HFFc6 (cell line): Measurements from ENCODE around the gene RMND5A. TPM values are rescaled to one million over a fixed set of nuclear protein-coding genes. Genes with fewer than 3 reads are reported as not detected.

Source experiments
- DNase-seq: peaks from one replicate; pipeline ENCODE4 v3.0.0-alpha.2; 2018
- H3K27ac Mint-ChIP-seq: 2 replicates; pipeline ENCODE4 v1.8.0; 2020; ENCODE audit warnings: mild to moderate bottlenecking, mixed read lengths
- H3K27me3 Mint-ChIP-seq: 2 replicates; pipeline ENCODE4 v1.8.0; 2021; ENCODE audit warnings: mild to moderate bottlenecking, moderate library complexity, mixed read lengths; ENCODE audit not compliant: insufficient read depth
- H3K36me3 Mint-ChIP-seq: 2 replicates; pipeline ENCODE4 v1.8.0; 2021; ENCODE audit warnings: low read depth, mixed read lengths
- H3K4me1 Mint-ChIP-seq: 2 replicates; pipeline ENCODE4 v1.8.0; 2020; ENCODE audit warnings: low read depth, mixed read lengths
- H3K4me3 Mint-ChIP-seq: 2 replicates; pipeline ENCODE4 v1.8.0; 2020; ENCODE audit warnings: mild to moderate bottlenecking, moderate library complexity, mixed read lengths
- H3K9me3 Mint-ChIP-seq: 2 replicates; pipeline ENCODE4 v1.8.0; 2020; ENCODE audit warnings: mild to moderate bottlenecking, mixed read lengths
- CTCF ChIP-seq: fragments of 200-600 bp; sonication (generic); IDR thresholded peaks from 2 replicates; pipeline ENCODE4 v1.5.0; 2021; ENCODE audit warnings: antibody characterized with exemption, mild to moderate bottlenecking
- total RNA-seq, 6 experiments: library from RNA; stranded (reverse); fragmentation: NEBNext Ultra II Directional; extraction: Animal tissue kit (Norgen Biotek cat#: 25700); gene quantifications; 2 replicates in 1 of 6; 3 replicates in 5 of 6; pipeline ENCODE4 v1.2.3, GENCODE V29; 2021

Gene RMND5A
- total RNA-seq, 6 experiments from 2014 or later, result 5.5 to 10.7 (median 8.4) TPM

- H3K4me1 Mint-ChIP-seq, result no peaks in the 10 kb centered on the region
- H3K9me3 Mint-ChIP-seq, result peaks cover 6% of the 10 kb centered on the region
- H3K27ac Mint-ChIP-seq, result no peak overlapping the region
- no peak for TF ChIP-seq CTCF
- no peaks in the 10 kb centered on the region; the same call in 1 of the 2 replicates for H3K36me3 Mint-ChIP-seq
- H3K4me3 Mint-ChIP-seq, result no peak overlapping the region
- DNase-seq, result no peak
- peaks cover 23% of the 10 kb centered on the region for H3K27me3 Mint-ChIP-seq
These were observed 105.7 kb downstream of the RMND5A start for GRCh38 chr2:86825693-86826381.

- no peaks in the 10 kb centered on the region; the same call in 1 of the 2 replicates for H3K36me3 Mint-ChIP-seq
- DNase-seq, result no peak
- no peak for TF ChIP-seq CTCF
- H3K27me3 Mint-ChIP-seq, result peaks cover 34% of the 10 kb centered on the region
- peaks cover 4% of the 10 kb centered on the region; the same call in 1 of the 2 replicates for H3K4me1 Mint-ChIP-seq
- H3K4me3 Mint-ChIP-seq, result no peak overlapping the region
- H3K9me3 Mint-ChIP-seq, result peaks cover 6% of the 10 kb centered on the region
- H3K27ac Mint-ChIP-seq, result no peak overlapping the region
These were observed 106.9 kb downstream of the RMND5A start for GRCh38 chr2:86826951-86827350.

Other genes starting within 250 kb of the RMND5A start
- gene CHMP3, start 156.8 kb upstream of the RMND5A start, total RNA-seq, result 100 to 1,000 TPM in 5 of 6 experiments, 10 to 100 TPM in 1; 96.3 to 120 (median 113) TPM
- gene RNF103, start 96.4 kb upstream of the RMND5A start, total RNA-seq, result 10 to 100 TPM; 11.3 to 18.5 (median 13.1) TPM
- gene CD8A, start 70.6 kb downstream of the RMND5A start, total RNA-seq, result not detected
- gene CD8B, start 141.6 kb downstream of the RMND5A start, total RNA-seq, result not detected
- 1 to 10 TPM in 5 of 6 experiments, under 1 TPM in 1; 0.97 to 2.2 (median 1.4) TPM for gene RGPD1, start 221.8 kb downstream of the RMND5A start, total RNA-seq